ENCODE data around the gene CAPN14.
"Not testable (repeated sequence)": the region's sequence is repeated elsewhere in the genome, so short reads cannot be mapped to it uniquely, and the experiment has no call there.

Gene CAPN14

DNA sequence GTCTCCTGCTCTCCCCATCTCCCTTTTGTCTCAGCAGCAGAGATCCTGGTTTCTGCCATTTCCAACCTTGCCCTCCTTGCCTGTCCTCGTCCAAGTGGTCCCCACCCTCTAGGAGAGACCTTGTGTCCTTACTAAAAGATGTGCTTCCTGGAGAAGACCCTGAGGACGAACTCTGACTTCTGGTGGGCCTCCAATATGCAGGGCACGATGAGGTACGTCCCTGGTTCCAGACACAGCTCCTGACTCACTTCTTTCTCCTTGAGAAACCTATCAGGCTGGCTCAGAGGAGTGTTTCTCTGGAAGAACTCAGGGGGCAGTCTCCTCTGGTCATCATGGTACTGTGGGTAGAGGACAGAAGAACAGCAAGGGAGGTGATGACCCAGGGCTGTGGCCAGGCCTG is 28.2 kb downstream of the CAPN14 start:
- H3K4me3 ChIP-seq (ENCODE audit: low read length): no peak overlapping the region
- TF ChIP-seq, protein P1, sequence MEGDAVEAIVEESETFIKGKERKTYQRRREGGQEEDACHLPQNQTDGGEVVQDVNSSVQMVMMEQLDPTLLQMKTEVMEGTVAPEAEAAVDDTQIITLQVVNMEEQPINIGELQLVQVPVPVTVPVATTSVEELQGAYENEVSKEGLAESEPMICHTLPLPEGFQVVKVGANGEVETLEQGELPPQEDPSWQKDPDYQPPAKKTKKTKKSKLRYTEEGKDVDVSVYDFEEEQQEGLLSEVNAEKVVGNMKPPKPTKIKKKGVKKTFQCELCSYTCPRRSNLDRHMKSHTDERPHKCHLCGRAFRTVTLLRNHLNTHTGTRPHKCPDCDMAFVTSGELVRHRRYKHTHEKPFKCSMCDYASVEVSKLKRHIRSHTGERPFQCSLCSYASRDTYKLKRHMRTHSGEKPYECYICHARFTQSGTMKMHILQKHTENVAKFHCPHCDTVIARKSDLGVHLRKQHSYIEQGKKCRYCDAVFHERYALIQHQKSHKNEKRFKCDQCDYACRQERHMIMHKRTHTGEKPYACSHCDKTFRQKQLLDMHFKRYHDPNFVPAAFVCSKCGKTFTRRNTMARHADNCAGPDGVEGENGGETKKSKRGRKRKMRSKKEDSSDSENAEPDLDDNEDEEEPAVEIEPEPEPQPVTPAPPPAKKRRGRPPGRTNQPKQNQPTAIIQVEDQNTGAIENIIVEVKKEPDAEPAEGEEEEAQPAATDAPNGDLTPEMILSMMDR (conservative IDR thresholded peaks at IDR 0.05; ENCODE audit: low read depth, low read length): no peak
- DNase-seq (ENCODE audit: low read depth): no peak

DNA sequence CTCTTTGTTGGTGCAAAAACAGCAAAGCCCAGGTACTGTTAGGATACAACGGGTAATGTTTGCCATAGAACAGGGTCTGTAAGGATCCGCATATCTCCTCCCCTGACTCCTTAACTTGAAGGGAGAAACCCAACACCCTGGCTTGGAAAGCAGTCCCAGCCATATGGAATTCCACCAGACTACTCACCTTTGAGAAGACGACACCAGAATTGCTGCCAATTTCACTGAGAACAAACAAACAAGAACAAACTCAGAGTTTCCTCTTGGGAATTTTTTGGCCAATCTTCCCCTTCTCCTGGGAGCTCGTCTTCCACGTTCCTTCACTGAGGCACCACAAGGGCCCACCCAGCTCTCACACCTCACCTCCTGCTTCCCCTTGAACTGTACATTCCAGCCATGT is 29.2 kb downstream of the CAPN14 start:
- H3K4me3 ChIP-seq (ENCODE audit: low read length): no peak overlapping the region
- TF ChIP-seq, protein P1 (conservative IDR thresholded peaks at IDR 0.05; ENCODE audit: low read depth, low read length): no peak
- no peak for DNase-seq (ENCODE audit: low read depth)

DNA sequence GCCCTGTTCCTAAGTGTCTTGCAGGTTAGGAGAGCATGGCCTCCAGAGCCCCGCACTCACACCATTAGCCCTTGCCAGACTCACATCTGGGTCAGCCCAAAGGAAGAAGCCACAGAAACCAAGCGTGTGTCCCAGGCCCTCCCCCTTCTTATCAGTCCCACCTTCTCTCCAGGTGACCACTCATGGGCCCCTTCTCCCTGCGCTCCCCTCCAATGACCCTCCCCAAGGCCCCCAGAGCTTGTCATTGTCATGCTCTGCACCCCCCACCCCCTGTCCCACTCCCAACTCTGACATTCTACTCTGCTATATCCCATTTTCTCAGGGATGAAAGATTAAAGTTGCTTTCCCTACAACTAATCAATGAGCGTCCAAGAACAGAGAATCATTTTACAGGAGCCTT is 30.1 kb downstream of the CAPN14 start:
- TF ChIP-seq, protein P1 (conservative IDR thresholded peaks at IDR 0.05; ENCODE audit: low read depth, low read length): no peak
- no peak overlapping the region for H3K4me3 ChIP-seq (ENCODE audit: low read length)
- no peak for DNase-seq (ENCODE audit: low read depth)

DNA sequence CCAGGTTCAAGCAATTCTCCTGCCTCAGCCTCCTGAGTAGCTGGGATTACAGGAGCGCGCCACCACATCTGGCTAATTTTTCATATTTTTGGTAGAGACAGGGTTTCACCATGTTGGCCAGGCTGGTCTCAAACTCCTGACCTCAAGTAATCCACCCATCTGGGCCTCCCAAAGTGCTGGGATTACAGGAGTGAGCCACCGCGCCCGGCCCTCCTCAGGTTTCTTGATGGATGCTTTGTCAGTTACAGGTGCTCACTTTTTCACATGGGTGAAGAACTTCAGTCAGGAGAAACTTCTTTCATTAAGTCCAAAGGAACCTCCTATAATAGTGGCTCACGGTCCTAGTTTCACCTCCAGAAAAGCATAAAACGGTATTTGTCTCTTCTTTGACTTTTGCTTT is 33.3 kb downstream of the CAPN14 start:
- H3K4me3 ChIP-seq (ENCODE audit: low read length); DNase-seq (ENCODE audit: low read depth): not testable (repeated sequence)

DNA sequence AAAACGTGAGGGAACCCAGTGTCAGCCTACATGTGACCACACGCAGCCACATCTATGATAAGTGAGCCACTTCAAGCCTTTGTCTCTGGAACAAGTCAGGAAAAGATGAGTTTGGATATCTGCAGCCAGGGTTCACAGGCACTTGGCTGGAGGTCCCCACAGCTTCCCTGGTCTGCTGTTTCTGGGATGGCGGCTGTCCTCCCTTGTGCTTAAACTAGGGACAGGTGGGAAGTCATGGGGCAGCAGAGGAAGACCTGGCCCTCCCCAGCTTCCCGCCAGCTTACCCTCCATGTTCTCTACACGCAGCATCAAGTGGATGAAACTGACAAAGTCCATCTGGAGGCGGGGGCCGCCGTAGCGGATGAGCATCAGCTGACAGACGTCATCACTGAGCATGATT is 40.6 kb downstream of the CAPN14 start:
- no peak for DNase-seq (ENCODE audit: low read depth)
- no peak overlapping the region for H3K4me3 ChIP-seq (ENCODE audit: low read length)

DNA sequence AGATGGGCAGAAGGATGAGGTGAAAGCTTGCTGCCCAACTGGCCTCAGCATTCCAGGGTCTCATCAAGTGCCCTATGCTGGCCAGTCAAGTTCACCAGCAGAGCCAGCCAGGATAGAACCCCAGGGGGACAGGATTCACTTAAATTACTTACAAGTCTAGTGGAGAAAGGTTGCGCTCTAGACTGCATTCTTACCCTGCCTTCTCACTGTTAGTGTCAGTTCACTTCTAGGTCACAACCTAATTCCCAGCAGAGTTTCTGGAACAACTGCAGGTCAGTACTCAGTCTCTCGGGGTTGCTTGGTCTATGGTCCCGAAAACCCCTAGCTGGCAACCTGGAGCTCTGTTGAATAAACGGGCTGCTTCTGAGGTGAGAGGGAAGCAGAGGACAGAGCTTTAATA is 46.2 kb downstream of the CAPN14 start:
- TF ChIP-seq, protein P1 (conservative IDR thresholded peaks at IDR 0.05; ENCODE audit: low read depth, low read length): no peak
- H3K4me3 ChIP-seq (ENCODE audit: low read length): no peak overlapping the region

More for the DNA sequence above, 40.6 kb downstream of the CAPN14 start:
- TF ChIP-seq, protein P1 (conservative IDR thresholded peaks at IDR 0.05; ENCODE audit: low read depth, low read length): no peak

DNA sequence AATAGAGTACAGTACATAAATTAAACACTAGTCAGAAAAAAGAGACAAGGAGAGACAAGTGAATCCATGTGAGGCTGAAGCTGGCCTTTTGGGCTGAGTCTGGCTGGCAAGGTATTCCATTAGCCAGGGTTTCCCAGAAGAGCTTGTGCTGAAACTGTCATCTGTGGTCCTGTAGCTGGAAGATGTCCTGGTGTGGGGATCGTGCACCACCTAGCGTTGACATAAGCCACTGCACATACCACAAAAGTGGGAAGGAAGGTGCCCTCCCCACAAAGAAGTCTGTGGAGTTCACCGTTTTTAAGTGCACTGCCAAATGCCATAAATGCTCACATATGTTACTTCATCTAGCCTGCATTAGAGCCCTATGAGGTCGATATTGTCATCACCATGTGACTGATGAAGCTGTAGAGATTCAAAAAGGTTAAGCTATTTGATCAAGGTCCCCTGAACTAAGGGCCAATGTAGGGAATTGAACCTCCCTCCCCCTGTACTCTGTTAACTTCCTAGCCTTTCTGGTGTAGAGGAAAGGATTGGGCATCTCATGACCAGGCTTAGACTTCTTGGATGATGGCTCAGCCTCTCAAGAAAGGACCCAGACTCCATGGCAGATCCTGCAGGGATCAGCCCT is 47.1 kb downstream of the CAPN14 start:
- TF ChIP-seq, protein P1 (conservative IDR thresholded peaks at IDR 0.05; ENCODE audit: low read depth, low read length): peak; percentile 98
- no peak overlapping the region for H3K4me3 ChIP-seq (ENCODE audit: low read length)
- peak; percentile 23 for DNase-seq (ENCODE audit: low read depth)

More for the DNA sequence above, 46.2 kb downstream of the CAPN14 start:
- no peak for DNase-seq (ENCODE audit: low read depth)
